Astrocyte of the spinal cord (primary cell): ENCODE data around the gene FAM8A1.

Experiments
- DNase-seq: peaks from one replicate; pipeline ENCODE4 v3.0.0; 2011; ENCODE audit warnings: low read depth, low spot score
- H3K4me3 ChIP-seq: 2 replicates; pipeline ENCODE4 v1.5.1; 2011; ENCODE audit warnings: low read depth, mild to moderate bottlenecking, low read length, moderate library complexity
- in situ Hi-C: cut with HindIII; loops from 2 replicates; pipeline ENCODE4 v1.10.0; 2017; ENCODE audit warnings: low sequenced_read_pairs
- TF ChIP-seq, protein P1 (sequence below): IDR thresholded peaks from 2 replicates; pipeline ENCODE4 v1.5.1; 2012; ENCODE audit warnings: low read depth, mild to moderate bottlenecking, low read length, inconsistent platforms

FAM8A1 gene

DNA sequence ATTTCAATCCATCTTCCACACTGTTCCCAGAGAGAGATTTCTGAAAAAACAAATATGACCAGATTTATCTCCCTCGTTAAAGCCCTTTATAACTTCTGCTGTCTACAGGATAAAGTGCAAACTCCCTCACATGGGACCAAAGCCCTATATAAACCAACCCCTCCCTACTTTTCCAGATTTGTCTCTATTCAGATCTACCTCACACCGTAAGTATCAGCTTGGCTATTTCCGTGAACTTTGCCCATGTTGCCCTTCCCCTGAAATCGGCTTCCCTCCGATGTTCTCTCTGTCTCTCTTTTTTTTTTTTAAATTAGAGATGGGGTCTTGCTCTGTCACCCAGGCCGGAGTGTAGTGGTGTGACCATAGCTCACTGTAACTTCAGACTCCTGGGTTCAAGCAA is 12.1 kb upstream of the FAM8A1 start:
- H3K4me3 ChIP-seq, result no peak overlapping the region
- TF ChIP-seq, protein P1, sequence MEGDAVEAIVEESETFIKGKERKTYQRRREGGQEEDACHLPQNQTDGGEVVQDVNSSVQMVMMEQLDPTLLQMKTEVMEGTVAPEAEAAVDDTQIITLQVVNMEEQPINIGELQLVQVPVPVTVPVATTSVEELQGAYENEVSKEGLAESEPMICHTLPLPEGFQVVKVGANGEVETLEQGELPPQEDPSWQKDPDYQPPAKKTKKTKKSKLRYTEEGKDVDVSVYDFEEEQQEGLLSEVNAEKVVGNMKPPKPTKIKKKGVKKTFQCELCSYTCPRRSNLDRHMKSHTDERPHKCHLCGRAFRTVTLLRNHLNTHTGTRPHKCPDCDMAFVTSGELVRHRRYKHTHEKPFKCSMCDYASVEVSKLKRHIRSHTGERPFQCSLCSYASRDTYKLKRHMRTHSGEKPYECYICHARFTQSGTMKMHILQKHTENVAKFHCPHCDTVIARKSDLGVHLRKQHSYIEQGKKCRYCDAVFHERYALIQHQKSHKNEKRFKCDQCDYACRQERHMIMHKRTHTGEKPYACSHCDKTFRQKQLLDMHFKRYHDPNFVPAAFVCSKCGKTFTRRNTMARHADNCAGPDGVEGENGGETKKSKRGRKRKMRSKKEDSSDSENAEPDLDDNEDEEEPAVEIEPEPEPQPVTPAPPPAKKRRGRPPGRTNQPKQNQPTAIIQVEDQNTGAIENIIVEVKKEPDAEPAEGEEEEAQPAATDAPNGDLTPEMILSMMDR, result no peak
- in situ Hi-C loops, result no loop called here
- no peak for DNase-seq

GRCh38 chr6:17589406-17590096 is 10.6 kb upstream of the FAM8A1 start:
- peak; percentile 79 for DNase-seq

DNA sequence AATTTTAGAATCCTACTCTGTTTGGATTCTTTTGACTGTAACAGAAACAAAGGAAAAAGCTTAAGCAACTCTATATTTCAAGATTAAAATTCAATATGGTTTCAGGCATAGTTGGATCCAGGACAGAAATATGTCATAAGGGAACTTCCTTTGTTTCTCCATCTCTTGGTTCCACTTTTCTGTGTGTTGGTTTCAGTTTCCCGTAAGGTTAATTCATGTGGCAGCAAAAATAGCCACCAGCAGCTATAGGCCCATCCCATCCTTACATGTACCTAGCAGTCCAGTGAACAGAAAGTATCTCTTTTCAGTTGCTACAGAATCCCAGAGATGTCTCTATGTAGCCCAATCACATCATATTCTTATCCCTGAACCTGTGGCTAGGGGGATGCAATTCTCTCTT is 8.8 kb upstream of the FAM8A1 start:
- in situ Hi-C loops, result no loop called here
- no peak for DNase-seq
- TF ChIP-seq, protein P1, result no peak
- no peak overlapping the region for H3K4me3 ChIP-seq

More at GRCh38 chr6:17589406-17590096, 10.6 kb upstream of the FAM8A1 start:
- no peak overlapping the region for H3K4me3 ChIP-seq
- in situ Hi-C loops, result no loop called here
- TF ChIP-seq, protein P1, result no peak

GRCh38 chr6:17593246-17593645 is 6.9 kb upstream of the FAM8A1 start:
- H3K4me3 ChIP-seq, result no peak overlapping the region
- no peak for DNase-seq
- TF ChIP-seq, protein P1, result no peak
- in situ Hi-C loops, result no loop called here

GRCh38 chr6:17596085-17596484 is 4.0 kb upstream of the FAM8A1 start:
- no peak for DNase-seq
- TF ChIP-seq, protein P1, result no peak
- in situ Hi-C loops, result no loop called here
- no peak overlapping the region for H3K4me3 ChIP-seq

DNA sequence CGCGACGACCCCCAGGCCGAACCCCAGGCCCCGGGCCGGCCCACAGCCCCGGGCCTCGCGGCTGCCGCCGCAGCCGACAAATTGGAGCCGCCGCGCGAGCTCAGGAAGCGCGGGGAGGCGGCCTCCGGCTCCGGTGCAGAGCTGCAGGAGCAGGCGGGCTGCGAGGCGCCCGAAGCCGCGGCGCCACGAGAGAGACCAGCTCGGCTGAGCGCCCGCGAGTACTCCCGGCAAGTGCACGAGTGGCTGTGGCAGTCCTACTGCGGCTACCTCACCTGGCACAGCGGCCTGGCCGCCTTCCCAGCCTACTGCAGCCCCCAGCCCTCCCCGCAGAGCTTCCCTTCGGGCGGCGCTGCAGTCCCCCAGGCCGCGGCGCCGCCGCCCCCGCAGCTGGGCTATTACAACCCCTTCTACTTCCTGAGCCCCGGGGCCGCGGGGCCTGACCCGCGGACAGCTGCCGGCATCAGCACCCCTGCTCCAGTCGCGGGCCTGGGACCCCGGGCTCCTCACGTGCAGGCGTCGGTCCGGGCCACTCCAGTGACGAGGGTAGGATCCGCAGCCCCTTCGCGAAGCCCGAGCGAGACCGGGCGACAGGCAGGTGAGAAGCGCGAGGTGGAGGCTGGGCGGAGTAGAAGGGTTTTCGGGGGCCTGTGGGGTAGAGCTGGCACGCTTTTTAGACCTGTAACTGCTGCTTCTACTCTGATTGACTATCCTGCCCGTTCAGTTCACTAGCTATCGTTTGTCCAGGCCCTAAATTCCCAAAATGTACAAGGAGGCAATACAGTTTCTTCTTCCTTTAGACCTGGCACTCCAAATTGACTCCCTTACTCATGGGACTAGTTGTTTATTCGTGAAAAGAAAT is 654 bp downstream of the FAM8A1 start:
- H3K4me3 ChIP-seq, result peak overlapping the region; percentile 75
- in situ Hi-C loops, result no loop called here
- TF ChIP-seq, protein P1, result no peak
- peak; percentile 16 for DNase-seq
